DMS79 treated with DMSO at 0.1 percent for 48 hours (cell line): ENCODE data around the gene ZMIZ1.
"Not testable (repeated sequence)": the region's sequence is repeated elsewhere in the genome, so short reads cannot be mapped to it uniquely, and the experiment has no call there.

Source experiments
- DNase-seq: peaks from one replicate; lab custom pipeline; 2025; lab: John Stamatoyannopoulos, UW

ZMIZ1 gene

DNA sequence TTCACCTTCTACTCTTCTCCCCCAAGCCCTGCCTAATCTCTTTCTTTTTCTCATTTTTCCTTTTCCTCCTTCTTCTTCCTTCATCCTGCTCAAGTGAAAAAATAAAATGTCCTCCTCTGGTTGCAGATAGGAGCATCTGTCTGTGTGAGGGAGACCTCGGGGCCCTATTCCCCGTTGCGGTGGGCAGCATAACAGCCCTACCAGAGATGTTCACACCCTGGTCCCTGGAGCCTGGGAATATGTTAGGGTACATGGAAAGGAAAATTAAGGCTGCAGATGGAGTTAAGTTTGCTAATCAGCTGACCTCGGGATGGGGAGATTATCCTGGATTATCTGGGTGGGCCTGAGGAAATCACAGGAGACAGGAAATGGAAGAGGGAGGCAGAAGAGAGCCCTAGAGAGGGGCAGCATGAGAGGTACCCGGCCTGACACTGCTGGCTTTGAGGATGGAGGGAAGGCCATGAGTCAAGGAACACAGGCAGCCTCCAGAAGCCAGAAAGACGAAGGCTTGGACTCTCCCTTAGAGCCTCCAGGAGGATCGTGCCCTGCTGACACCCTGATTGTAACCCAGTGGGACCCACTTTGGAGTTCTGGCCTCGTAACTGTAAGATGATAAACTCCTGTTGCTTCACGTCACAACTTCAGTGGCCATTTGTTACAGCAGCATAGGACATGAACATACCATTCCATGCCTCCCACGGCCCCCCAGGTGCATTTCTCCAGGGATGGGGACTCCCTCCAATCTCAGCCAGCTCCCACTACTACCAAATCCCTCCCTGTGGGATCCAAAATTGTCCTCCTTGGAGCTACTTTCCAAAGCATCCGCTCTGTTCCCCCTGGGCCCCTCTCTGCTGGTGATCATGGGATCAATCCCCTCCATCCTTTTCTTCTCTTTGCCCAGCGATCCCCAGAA is 39.0 kb upstream of the ZMIZ1 start:
- no peak for DNase-seq

DNA sequence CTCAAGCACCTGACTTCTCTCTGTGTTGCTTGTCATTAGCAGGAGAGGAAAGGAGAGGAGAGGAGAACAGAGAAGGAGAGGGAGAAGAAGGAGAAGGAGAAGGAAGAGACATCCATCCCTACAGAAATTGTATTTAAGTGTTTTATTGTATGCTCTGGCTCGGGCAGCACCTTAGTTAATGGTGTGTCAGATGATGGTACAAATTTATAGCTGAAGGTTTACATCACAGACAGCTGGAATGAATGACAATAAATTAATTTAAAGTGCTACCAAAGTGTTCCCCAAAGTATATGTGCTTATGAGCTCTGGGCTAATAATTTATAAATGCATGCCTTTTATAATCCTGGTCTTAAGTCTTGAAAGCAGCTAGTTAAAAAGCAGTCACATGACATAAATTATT is 38.1 kb upstream of the ZMIZ1 start:
- DNase-seq = no peak

DNA sequence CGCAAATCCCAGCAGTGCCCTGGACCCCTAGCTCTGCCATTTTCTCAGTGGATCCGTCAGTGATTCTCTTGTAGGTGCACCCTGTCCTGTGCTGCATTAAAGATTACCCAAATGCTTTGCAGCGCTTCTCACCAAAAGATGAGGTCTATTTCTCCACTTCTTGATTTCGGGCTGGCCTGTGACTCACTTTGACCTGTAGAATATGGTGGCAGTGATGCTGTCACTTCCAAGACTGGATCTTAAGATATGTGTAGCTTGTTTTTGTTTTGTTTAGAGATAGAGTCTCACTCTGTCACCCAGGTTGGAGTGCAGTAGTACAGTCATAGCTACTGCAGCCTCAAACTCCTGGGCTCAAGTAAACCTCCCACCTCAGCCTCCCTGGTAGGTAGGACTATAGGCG is 37.0 kb upstream of the ZMIZ1 start:
- DNase-seq = no peak

DNA sequence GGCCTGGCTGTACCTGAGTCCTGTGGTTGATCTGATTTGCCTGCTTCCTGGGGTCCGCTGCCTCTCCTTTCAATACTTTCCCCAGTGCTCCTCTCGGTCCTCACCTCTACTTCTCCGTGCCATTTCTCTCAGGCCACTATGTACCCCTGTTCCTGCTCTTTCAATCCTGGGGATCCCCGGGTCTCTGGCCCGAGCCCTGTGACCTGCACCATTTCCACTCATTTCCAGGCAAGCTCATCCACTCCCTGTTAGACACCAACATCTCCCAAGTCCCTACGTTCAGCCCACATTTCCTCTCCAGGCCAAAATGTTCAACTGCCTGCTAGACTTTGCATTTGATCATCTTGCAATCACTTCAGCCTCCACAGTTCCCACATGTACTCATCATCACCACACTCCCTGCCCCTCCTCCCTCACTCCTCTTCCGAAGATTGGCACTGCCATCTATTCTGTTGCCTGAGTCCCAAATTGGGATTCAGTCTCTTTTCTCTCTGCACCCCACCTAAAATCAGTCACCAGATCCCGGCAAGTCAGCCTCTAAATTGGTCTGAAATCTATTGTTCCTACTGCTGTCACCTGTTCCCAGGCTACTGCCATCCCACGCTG is 34.4 kb upstream of the ZMIZ1 start:
- no peak for DNase-seq

DNA sequence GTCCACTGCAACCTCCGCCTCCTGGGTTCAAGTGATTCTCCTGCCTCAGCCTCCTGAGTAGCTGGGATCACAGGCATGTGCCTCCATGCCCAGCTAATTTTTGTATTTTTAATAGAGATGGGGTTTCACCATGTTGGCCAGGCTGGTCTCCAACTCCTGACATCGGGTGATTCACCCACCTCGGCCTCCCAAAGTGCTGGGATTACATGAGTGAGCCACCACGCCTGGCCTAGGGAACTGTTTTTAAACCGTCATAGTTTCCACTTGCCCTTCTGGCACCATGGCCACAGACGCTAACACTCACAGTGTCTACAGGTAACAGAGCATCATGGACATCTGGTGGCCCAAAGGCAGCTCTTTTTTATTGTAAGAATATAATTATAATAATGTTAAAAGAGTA is 32.4 kb upstream of the ZMIZ1 start:
- not testable (repeated sequence) for DNase-seq

DNA sequence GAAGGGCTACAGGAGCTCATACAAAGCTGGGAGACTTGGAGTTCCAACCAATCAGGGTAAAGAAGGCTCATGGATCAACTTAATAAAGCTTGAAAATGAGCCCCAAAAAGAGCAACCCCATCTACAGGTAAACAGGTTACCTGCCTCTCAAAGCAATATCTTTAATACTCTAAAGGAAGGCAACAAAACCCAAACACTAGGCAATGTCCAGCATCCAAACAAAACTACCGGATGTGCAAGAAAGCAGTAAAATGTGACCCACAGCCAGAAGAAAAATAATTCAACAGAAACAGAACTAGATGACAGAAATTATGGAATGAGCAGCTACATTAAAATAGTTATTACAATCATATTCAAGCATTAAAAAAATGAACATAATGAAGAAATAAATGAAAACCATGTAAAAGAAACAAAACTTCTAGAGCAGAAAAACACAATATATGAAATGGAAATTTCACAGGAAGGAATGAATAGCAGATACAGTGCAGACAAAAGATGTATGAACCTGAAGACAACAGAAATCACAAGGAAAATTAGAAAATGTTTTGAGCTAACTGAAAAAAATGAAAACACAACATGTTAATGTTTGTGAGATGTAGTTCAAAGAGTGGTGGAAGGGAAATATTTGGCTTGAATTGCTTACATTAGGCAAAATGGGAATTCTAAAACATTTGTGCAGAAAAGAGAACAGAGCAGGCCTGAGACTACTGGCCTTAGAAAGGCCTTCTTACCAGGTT is 30.5 kb upstream of the ZMIZ1 start:
- no peak for DNase-seq

DNA sequence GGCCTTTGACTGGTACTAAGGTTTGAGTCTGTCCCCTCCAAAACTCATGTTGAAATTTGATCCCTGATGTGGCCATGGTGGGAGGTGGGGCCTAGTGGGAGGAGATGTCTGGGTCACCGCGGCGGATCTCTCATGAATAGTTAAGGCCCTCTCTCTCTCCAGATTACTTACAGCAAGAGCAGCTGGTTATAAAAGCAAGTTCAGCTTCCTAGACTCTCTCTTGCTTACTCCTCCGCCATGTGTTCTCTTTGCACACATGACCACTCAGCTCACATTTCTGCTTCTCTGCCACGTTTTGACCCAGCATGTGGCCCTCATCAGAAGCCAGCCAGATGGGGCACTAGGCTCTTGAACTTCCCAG is 29.9 kb upstream of the ZMIZ1 start:
- peak; percentile 26 for DNase-seq

DNA sequence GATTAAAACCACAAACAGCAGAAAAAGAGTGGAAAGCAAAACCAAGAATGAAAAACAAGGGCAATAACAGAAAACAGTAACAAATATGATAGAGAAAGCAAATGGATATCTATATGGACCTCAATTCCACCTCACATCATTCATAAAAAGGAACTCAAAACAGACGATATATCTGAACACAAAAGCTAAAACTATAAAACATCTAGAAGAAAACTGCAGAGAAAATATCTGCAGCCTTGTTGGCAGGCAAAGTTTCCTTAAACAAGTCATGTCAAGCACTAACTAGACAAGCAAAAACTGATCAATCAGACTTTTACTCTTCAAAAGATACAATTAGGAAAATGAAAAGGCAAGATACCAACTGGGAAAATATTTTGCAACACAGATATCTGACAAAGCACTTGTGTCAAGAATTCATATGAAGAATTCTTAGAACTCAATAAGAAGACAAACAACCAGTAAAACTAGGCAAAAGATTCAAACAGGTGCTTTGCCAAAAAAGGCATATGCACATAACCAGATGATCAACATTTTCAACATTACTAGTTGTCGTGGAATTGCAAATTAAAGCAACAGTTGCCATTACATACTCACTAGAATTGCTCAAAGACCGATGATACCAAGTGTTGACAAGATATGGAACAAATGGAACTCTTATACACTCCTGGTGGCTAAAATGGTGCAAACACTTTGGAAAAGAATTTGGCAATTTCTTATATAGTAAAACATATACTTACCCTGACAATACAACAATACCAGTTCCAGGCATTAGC is 25.9 kb upstream of the ZMIZ1 start:
- no peak for DNase-seq

DNA sequence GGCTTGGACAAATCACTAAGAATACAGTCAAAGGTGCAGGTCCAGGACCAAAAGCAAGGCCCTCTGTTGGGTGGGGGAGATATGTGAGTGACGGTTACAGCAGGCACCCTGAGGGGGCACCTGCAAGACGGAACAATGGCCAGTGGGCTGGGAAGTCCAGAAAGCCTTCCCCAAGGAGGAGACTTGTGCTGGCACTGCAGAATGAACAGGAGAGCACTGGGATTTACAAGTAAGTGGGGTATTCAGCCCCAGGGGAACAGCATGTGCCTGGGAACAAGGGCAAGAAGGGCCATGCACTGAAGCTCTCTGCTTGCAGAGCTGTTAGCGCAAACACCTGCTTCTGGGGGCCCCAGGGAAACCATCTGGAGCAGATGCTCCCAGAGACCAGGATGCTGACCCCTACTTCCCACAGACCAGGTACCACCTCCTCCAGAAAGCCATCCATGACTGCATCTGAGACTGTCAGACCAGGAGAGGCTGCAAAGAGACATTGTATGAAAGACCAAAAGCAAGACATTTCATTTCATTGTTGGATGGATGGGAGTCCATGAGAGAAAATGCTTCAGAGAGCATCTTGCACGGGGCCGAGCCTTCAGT is 24.6 kb upstream of the ZMIZ1 start:
- DNase-seq = no peak

DNA sequence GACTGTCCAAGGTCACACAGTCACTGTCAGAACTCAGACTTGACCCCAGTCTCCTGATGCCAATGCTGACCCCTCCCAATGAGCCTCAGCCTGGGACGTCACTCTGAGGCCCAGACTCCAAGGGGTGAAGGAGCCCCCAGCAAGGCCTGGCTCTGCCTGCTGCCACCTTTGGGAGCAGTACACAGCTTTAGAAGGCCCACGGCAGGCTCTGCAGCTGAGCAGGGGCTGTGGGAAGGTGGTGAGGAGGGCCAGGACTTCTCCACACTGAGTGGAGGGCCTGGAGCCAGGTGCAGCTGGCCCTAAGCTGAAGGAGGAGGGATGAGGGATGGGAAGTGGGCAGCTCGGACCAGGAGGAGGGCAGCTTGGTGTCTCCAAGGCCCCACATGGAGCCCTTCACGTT is 23.9 kb upstream of the ZMIZ1 start:
- DNase-seq = no peak

DNA sequence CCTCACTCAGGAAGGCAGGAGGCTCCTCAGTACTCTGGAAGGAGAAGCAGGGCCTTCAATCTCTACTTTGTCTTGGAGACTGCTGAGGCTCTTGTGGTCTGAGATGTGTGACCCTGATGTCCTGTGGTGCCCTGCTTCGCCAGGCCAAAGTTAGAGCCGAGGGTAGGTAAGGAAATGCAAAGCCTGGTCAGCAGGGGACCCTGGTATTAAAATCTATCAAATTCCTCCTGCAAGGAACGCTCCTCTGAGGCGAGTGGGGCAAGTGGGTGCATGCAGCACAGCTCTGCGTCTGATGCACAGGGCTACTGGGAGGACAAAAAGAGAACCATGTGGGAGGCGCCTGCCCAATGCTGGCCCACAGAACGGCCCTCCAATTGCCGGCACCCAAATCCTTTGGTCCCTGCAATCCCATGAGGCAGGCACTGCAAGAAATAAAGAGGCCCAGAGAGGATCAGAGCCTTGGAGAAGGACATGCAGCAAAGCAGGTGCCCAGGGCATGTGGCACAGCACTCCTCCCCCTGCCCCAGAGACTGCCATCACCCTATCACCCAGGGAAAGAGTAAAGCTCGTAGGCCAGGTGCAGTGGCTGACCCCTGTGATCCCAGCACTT is 23.1 kb upstream of the ZMIZ1 start:
- no peak for DNase-seq

DNA sequence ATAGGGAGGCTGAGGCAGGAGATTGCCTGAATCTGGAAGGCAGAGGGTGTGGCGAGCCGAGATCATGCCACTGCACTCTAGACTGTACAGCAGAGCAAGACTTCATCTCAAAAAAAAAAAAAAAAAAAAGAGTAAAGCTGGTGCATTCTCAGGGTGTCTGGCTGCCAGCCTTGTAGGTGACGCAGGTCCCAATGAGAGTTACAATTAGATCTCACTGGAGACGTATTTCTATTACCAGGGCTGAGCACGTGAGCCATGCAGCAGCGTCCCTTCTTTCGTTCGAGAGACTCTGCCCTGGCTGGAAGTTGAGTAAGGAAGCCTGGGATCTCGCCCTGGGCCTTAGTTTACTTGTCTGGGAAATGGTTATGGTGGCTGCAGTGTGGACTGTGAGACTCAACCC is 22.4 kb upstream of the ZMIZ1 start:
- no peak for DNase-seq

DNA sequence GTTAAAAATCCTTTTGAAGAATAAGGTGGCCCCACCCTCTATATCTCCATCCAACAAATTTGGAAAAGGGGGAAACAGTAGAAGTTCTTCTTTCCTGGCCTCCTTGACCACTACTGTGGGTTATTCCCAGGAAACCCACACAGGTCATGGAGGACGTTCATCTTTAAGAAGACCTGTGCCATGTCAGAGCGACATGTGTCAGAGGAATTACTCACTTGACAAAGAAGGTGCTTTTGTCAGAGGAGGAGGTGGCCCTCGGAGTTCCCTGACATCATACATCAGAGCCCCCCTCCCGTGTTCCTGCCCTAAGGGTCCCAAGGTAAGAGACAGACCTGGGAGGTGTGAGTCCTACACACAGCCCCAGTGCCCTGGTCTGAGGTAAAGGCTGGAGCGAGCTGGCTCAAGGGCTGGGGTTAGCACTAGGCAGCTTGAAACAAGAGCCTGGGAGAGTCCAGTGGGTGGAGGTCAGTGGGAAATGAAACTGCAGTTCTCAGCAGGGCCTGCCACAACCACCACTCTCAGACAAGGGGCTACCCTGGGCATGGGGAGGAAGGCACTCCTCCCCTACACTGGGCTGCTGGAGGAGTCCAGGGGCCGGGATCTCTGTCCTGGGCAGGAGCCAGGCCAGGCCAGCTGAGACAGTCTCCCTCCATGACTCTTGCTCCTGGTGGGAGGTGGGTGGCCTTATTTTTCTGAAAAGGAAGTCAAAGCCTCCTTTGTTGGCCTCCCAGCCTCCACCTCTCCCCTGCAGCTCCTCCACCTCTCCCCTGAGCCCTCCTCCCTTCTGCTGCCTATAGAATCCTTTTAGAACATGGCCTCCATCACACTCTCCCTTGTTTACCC is 21.8 kb upstream of the ZMIZ1 start:
- no peak for DNase-seq

DNA sequence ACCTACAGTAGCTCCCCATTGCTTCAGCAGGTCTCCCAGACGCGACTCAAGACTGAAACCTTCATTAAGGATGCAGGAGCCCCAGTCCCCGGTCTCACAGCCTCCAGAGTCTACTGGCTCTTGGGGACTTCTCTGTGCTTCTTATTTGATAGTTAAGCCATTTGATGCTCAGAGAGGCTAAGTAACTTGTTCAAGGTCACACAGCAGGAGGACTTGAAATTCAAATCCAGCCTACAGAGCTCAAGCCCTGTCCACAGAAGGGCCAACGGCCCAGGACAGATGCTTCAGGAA is 21.2 kb upstream of the ZMIZ1 start:
- no peak for DNase-seq

DNA sequence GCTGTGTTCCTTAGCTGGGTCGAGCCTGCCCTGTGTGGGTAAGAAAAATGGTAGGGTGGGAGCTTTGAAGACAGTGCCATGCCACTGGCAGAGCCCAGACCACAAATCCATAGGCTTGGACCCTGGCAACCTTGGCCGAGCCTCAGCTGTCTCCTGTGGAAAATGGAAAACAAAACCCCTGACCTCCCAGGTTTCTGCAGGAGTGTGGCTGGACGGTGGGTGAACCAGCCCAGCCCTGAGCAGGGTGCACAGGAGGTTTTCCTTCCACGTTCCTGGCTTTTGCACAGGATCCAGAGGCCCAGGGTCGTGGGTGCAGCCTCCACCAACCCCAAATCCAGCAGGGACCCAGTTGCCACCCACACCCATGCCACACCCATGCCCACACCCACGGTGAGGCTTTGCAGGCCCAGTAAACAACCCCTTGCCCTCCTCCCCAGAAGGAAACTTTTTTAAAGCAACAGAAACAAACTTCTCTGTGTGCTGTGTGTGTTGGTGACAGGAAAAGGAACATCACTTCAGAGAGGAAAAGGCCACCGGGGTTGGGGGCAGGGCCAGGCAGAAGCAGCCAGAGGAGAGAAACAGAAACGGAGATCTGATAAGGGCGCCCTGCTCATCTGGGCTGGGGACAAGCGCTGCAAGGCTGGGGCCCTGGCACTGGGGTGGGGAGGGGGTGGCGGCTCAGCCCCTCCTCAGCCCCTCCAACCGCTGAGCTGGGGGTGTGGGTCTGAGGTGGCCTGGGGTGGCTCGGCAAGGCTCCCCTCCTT is 20.7 kb upstream of the ZMIZ1 start:
- no peak for DNase-seq

DNA sequence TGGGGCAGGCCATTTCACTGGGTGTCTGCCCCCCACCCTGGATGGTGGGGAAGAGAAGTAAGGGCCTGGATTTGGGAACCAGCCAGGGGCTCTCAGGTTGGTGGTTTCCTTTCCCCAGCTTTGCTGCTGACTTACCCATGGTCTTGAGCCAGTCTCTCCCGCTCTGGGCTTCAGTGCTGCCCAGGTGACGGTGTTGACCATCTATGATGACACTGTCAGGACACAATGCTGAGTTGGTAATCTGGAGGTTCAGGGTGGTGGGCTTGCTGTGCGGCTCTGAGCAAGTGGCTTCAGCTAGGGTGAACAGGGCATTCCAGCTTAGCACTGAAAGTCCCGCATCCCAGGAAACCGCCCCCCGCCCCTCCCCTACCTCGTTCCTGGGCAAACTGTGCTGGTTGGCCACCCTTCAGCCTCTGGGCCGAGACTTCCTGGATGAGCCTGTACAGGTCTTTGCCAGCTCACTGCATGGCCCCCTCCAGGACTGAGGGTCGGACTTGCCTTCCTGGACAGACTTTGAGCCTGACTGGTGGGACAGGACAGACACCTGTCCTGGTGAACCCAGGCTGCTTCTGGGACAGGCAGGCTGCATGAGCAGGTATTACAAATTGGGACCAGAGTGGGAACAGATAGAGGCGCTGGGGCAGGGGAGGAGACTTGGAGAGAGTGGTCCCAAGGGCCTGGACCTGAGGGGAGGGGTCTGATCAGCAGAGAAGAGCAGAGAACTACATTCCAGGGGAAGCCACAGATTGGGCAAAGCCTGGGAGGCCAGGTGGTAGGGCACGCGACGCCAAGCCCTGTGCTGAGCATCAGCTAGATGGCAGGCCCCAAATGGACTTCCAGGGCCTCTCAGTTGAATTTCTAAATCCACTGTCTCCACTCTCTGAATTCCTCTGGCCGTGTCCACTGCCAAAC is 19.9 kb upstream of the ZMIZ1 start:
- DNase-seq = no peak

DNA sequence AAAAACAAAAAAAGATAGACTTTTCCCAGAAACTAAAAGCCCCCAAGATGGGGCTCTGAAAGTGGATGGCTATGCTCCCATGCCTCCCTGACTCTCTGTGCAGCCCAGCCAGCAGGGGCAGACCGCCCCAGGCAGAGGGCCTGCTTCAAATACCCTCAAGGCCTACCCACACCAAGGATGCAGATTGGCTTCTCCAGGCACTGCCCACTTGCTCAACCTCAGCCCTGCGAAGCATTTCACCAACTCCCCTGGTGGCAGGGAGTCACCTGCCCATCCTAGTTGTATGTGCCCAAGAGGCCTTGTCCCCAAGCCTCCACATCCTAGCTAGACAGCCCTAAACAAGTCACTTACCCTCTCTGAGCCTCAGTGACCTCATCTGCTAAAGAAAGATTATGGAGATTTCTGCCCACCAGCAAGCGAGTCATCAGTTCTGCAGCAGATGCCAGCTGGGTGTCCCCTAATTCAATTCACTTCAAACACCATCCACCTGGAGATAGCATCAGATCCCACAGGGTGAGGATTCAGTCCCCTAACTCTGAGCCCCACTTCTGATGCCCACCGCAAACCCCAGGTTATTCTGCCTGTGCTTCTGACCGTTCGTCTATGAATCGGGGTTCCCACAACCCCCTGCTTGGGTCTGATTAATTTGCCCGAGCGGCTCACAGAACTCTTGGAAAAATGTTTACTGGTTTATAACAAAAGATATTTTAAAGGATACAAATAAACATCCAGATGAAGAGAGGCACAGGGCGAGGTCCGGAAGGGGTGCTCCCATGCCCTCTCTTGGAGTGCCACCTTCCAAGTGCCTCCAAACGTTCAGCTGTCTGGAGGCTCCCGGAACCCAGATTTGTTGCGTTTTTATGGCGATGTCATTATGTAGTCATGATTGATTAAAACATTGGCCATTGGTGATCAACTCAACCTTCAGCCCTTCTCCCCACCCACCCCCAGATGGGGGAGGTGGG is 18.6 kb upstream of the ZMIZ1 start:
- DNase-seq = no peak
